OCI-LY7 (cell line): ENCODE results near the gene GAB3.
"Not testable (repeated sequence)": the region's sequence is repeated elsewhere in the genome, so short reads cannot be mapped to it uniquely, and the experiment has no call there.

Experiments used
- EZH2phosphoT487 ChIP-seq: fragments of 200-600 bp; sonication (generic); IDR thresholded peaks from 2 replicates; pipeline ENCODE4 v1.6.1; 2018; ENCODE audit warnings: low read depth, borderline replicate concordance, mild to moderate bottlenecking, mixed run types, antibody characterized with exemption, low read length, moderate library complexity, mixed read lengths
- TF ChIP-seq, protein P1 (sequence below): fragments of 200-600 bp; sonication (generic); conservative IDR thresholded peaks from 2 replicates; pipeline ENCODE4 v1.5.1; 2014; ENCODE audit warnings: mild to moderate bottlenecking, antibody characterized with exemption, low read length, moderate library complexity, mixed read lengths

DNA sequence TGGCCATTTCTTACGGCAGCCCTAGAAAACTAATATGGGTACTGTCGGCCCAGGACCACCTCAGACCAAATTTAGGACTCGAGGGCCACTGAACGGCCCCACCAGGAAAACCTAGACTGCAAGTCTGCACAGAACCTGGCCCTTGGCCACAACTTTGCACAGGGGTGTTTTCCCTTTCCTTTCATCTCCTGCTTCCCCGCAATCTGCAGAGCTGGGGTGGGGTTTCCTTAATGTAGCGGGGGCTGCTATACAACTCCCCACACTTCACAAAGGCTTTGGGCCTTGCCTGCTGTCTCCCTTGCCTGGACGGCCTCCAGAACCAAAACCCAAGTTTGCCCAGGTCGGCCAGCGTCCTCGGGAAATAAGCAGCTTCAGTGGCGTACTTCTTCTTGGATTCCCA, 119.9 kb downstream of the GAB3 start:
- TF ChIP-seq, protein P1, sequence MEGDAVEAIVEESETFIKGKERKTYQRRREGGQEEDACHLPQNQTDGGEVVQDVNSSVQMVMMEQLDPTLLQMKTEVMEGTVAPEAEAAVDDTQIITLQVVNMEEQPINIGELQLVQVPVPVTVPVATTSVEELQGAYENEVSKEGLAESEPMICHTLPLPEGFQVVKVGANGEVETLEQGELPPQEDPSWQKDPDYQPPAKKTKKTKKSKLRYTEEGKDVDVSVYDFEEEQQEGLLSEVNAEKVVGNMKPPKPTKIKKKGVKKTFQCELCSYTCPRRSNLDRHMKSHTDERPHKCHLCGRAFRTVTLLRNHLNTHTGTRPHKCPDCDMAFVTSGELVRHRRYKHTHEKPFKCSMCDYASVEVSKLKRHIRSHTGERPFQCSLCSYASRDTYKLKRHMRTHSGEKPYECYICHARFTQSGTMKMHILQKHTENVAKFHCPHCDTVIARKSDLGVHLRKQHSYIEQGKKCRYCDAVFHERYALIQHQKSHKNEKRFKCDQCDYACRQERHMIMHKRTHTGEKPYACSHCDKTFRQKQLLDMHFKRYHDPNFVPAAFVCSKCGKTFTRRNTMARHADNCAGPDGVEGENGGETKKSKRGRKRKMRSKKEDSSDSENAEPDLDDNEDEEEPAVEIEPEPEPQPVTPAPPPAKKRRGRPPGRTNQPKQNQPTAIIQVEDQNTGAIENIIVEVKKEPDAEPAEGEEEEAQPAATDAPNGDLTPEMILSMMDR, result not testable (repeated sequence)
- TF ChIP-seq EZH2phosphoT487, result not testable (repeated sequence)
